Body of pancreas (tissue), 4 donors: ENCODE results near the gene ASTN2.

ENCODE experiments used
- POLR2A ChIP-seq, 3 donors: fragments of 450-650 bp; IDR thresholded peaks; one replicate each; pipeline ENCODE4 v1.6.1; 2016; ENCODE audit warnings: antibody characterized with exemption in 3 of 3, mild to moderate bottlenecking in 2 of 3
- TF ChIP-seq, protein P1 (sequence below), 7 experiments: fragments of 450-650 bp in 4 of 7; fragments of 200-600 bp in 3 of 7; sonication (generic) in 3 of 7; IDR thresholded peaks; one replicate each; pipeline ENCODE4 v1.5.1; 2016 to 2019; ENCODE audit warnings: antibody characterized with exemption in 7 of 7

DNA sequence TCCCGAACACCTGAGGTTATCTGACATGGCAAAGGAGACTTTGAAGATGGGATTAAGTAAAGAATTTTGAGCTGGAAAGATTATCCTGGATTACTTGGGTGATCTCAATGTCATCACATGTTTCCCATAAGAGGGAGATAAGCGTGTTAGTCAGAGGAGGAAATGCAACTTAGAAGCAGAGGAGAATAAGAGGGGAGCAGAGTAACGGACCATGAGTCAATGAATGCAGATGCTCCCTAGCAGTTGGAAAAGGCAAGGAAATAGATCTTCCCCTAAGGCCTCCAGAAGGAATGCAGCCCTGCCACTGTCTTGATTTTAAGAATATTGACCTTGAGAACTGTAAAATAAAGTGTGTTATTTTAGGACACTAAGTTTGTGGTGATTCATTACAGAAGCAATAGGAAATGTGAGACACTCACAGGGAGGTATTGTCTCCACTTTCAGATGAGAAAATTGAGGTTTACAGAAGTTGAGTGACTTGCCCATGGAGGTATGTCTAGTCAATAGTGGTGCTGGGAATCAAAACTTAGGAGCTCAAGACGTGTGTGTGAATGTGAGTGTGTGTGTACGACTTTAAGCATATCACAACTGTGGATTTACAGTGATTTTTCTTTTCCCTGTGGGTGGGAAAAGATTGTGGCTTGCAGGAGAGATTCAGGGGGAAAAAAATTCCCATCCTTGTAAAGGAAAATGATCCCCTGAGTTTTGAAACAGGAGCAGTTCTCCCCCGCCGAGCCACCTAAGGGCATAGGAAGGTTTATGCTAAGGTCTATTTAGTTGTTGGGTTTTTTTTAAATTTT is 602.4 kb downstream of the ASTN2 start:
- TF ChIP-seq POLR2A (IDR thresholded peaks at IDR 0.05), result no peak
- TF ChIP-seq, protein P1, sequence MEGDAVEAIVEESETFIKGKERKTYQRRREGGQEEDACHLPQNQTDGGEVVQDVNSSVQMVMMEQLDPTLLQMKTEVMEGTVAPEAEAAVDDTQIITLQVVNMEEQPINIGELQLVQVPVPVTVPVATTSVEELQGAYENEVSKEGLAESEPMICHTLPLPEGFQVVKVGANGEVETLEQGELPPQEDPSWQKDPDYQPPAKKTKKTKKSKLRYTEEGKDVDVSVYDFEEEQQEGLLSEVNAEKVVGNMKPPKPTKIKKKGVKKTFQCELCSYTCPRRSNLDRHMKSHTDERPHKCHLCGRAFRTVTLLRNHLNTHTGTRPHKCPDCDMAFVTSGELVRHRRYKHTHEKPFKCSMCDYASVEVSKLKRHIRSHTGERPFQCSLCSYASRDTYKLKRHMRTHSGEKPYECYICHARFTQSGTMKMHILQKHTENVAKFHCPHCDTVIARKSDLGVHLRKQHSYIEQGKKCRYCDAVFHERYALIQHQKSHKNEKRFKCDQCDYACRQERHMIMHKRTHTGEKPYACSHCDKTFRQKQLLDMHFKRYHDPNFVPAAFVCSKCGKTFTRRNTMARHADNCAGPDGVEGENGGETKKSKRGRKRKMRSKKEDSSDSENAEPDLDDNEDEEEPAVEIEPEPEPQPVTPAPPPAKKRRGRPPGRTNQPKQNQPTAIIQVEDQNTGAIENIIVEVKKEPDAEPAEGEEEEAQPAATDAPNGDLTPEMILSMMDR (IDR thresholded peaks at IDR 0.05), result no peak
